Nephron (organoid): ENCODE data around the gene DSCAM.

Experiments
- H3K27ac Mint-ChIP-seq, 3 experiments: 2 replicates each; pipeline ENCODE4 v1.8.0; 2020; ENCODE audit warnings: mixed read lengths in 3 of 3, mild to moderate bottlenecking in 2 of 3, moderate library complexity in 1 of 3
- H3K27me3 Mint-ChIP-seq: 2 replicates; pipeline ENCODE4 v1.8.0; 2021; ENCODE audit warnings: low read depth, mild to moderate bottlenecking, moderate library complexity, mixed read lengths
- H3K36me3 Mint-ChIP-seq: 2 replicates; pipeline ENCODE4 v1.8.0; 2020; ENCODE audit warnings: low read depth, mixed read lengths
- H3K4me1 Mint-ChIP-seq: 2 replicates; pipeline ENCODE4 v1.8.0; 2020; ENCODE audit warnings: mixed read lengths
- H3K4me3 Mint-ChIP-seq, 3 experiments: 2 replicates each; pipeline ENCODE4 v1.8.0; 2020; ENCODE audit warnings: mild to moderate bottlenecking in 3 of 3, mixed read lengths in 3 of 3, moderate library complexity in 2 of 3
- H3K9me3 Mint-ChIP-seq: 2 replicates; pipeline ENCODE4 v1.8.0; 2020; ENCODE audit warnings: mixed read lengths
- CTCF ChIP-seq, 3 experiments: fragments of 200-600 bp; sonication (generic); IDR thresholded peaks; one replicate each; pipeline ENCODE4 v1.5.0; 2021; ENCODE audit warnings: antibody characterized with exemption in 3 of 3; ENCODE audit not compliant: unreplicated experiment in 3 of 3

Gene DSCAM

GRCh38 chr21:40610345-40610744 lies 236.6 kb downstream of the DSCAM start:
- TF ChIP-seq CTCF (IDR thresholded peaks at IDR 0.05; ENCODE audit: unreplicated experiment in 3 of 3): no peak
- peaks cover 3% of the 10 kb centered on the region for H3K36me3 Mint-ChIP-seq
- H3K4me3 Mint-ChIP-seq: no peak overlapping the region
- H3K27ac Mint-ChIP-seq: no peak overlapping the region
- peaks cover 4% of the 10 kb centered on the region for H3K27me3 Mint-ChIP-seq
- peaks cover 7% of the 10 kb centered on the region for H3K9me3 Mint-ChIP-seq
- H3K4me1 Mint-ChIP-seq: no peaks in the 10 kb centered on the region

DNA sequence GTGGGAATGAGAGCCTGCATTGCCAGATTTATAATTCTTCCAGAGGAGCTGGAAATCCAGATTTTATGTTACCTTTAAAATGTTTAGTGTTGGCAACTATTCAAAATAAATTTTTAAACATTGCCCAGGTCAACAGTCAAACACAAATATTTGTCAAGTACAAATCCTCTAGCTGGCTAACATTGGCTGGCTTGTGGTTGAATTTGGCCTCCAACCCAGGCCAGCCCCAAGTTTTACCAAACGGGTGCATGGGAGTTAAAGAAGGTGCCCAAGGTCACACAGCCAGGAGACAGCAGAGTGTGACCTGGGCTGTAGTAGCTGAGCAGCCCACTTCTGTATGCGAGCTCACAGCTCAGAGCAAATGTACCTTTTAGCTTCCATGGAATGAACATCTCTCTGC lies 240.6 kb downstream of the DSCAM start:
- TF ChIP-seq CTCF (IDR thresholded peaks at IDR 0.05; ENCODE audit: unreplicated experiment in 3 of 3): no peak
- H3K27me3 Mint-ChIP-seq: peaks cover 4% of the 10 kb centered on the region
- peaks cover 3% of the 10 kb centered on the region for H3K36me3 Mint-ChIP-seq
- peaks cover 27% of the 10 kb centered on the region for H3K9me3 Mint-ChIP-seq
- H3K4me3 Mint-ChIP-seq: no peak overlapping the region
- no peaks in the 10 kb centered on the region for H3K4me1 Mint-ChIP-seq
- no peak overlapping the region for H3K27ac Mint-ChIP-seq

- H3K9me3 Mint-ChIP-seq: peaks cover 32% of the 10 kb centered on the region
- H3K4me1 Mint-ChIP-seq: no peaks in the 10 kb centered on the region
- no peak for TF ChIP-seq CTCF (IDR thresholded peaks at IDR 0.05; ENCODE audit: unreplicated experiment in 3 of 3)
- H3K27me3 Mint-ChIP-seq: peaks cover 4% of the 10 kb centered on the region
- peaks cover 3% of the 10 kb centered on the region for H3K36me3 Mint-ChIP-seq
- no peak overlapping the region for H3K27ac Mint-ChIP-seq
- H3K4me3 Mint-ChIP-seq: no peak overlapping the region
These were observed 241.9 kb downstream of the DSCAM start for GRCh38 chr21:40605094-40605493.

DNA sequence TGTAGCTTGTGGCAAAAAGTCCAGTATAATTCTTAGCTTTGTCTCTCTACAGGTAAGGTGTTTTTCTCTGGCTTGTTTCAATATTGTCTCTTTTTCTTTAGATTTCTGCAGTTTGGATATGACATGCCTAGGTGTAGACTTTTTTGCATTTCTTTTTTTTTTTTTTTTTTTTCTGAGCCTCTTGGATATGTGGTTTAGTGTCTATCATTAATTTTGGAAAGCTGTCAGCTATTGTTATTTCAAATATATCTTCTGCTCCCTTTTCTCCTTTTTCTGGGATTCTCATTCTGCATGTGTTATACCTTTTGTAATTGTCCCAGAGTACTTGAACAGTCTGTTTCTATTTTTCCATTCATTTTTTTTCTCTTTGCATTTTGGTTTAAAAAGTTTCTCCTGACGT lies 243.2 kb downstream of the DSCAM start:
- peaks cover 4% of the 10 kb centered on the region for H3K27me3 Mint-ChIP-seq
- H3K4me3 Mint-ChIP-seq: no peak overlapping the region
- peaks cover 32% of the 10 kb centered on the region for H3K9me3 Mint-ChIP-seq
- no peak overlapping the region for H3K27ac Mint-ChIP-seq
- TF ChIP-seq CTCF (IDR thresholded peaks at IDR 0.05; ENCODE audit: unreplicated experiment in 3 of 3): no peak
- no peaks in the 10 kb centered on the region for H3K4me1 Mint-ChIP-seq
- H3K36me3 Mint-ChIP-seq: peaks cover 3% of the 10 kb centered on the region

GRCh38 chr21:40602080-40602479 lies 244.9 kb downstream of the DSCAM start:
- Mint-ChIP-seq H3K27me3 (no peaks in the 10 kb centered on the region), H3K4me3 (no peak overlapping the region), H3K9me3 (peaks cover 29% of the 10 kb centered on the region), H3K4me1 (no peaks in the 10 kb centered on the region), H3K36me3 (no peaks in the 10 kb centered on the region), H3K27ac (no peak overlapping the region)
- TF ChIP-seq CTCF (IDR thresholded peaks at IDR 0.05; ENCODE audit: unreplicated experiment in 3 of 3): no peak

- TF ChIP-seq CTCF (IDR thresholded peaks at IDR 0.05; ENCODE audit: unreplicated experiment in 3 of 3): no peak
- no peak overlapping the region for H3K4me3 Mint-ChIP-seq
- no peaks in the 10 kb centered on the region for H3K27me3 Mint-ChIP-seq
- H3K27ac Mint-ChIP-seq: no peak overlapping the region
- H3K4me1 Mint-ChIP-seq: no peaks in the 10 kb centered on the region
- peaks cover 2% of the 10 kb centered on the region for H3K9me3 Mint-ChIP-seq
- H3K36me3 Mint-ChIP-seq: no peaks in the 10 kb centered on the region
These were observed 251.2 kb downstream of the DSCAM start for GRCh38 chr21:40595806-40596205.
